Liver (tissue), 3 donors: ENCODE results near the gene TMPRSS11A.

ENCODE experiments used
- EGR1 ChIP-seq, 2 donors: IDR thresholded peaks; 2 replicates each; pipeline ENCODE4 v1.6.1; 2016 to 2018; ENCODE audit warnings: antibody characterized with exemption in 2 of 2, low read depth in 2 of 2
- GABPA ChIP-seq, 2 donors: IDR thresholded peaks in 1 of 2; conservative IDR thresholded peaks in 1 of 2; 2 replicates each; pipeline ENCODE4 v1.6.1; 2016; ENCODE audit warnings: antibody characterized with exemption in 2 of 2, mild to moderate bottlenecking in 1 of 2, moderate library complexity in 1 of 2
- JUND ChIP-seq, 2 donors: IDR thresholded peaks; 2 replicates each; pipeline ENCODE4 v1.6.1; 2016; ENCODE audit warnings: antibody characterized with exemption in 2 of 2
- MAX ChIP-seq: IDR thresholded peaks from 2 replicates; pipeline ENCODE4 v1.6.1; 2016; ENCODE audit warnings: antibody characterized with exemption
- NR2F2 ChIP-seq: IDR thresholded peaks from 2 replicates; pipeline ENCODE4 v1.6.1; 2016; ENCODE audit warnings: antibody characterized with exemption
- REST ChIP-seq: IDR thresholded peaks from 2 replicates; pipeline ENCODE4 v1.6.1; 2016; ENCODE audit warnings: antibody characterized with exemption, mild to moderate bottlenecking
- SP1 ChIP-seq: IDR thresholded peaks from 2 replicates; pipeline ENCODE4 v1.6.1; 2018; ENCODE audit warnings: antibody characterized with exemption, mild to moderate bottlenecking
- TAF1 ChIP-seq: conservative IDR thresholded peaks from 2 replicates; pipeline ENCODE4 v1.6.1; 2016; ENCODE audit warnings: antibody characterized with exemption, mild to moderate bottlenecking
- TF ChIP-seq, protein P1 (sequence below): fragments of 150-350 bp; IDR thresholded peaks from 2 replicates; pipeline ENCODE4 v1.5.1; 2017; ENCODE audit warnings: improper control_type of control experiment, low read depth, low read length; ENCODE audit not compliant: missing input control
- donor health status: healthy.
- donor health status: healthy.

- TF ChIP-seq, protein P1, sequence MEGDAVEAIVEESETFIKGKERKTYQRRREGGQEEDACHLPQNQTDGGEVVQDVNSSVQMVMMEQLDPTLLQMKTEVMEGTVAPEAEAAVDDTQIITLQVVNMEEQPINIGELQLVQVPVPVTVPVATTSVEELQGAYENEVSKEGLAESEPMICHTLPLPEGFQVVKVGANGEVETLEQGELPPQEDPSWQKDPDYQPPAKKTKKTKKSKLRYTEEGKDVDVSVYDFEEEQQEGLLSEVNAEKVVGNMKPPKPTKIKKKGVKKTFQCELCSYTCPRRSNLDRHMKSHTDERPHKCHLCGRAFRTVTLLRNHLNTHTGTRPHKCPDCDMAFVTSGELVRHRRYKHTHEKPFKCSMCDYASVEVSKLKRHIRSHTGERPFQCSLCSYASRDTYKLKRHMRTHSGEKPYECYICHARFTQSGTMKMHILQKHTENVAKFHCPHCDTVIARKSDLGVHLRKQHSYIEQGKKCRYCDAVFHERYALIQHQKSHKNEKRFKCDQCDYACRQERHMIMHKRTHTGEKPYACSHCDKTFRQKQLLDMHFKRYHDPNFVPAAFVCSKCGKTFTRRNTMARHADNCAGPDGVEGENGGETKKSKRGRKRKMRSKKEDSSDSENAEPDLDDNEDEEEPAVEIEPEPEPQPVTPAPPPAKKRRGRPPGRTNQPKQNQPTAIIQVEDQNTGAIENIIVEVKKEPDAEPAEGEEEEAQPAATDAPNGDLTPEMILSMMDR, result no peak
- TF ChIP-seq REST (no peak), TAF1 (no peak), NR2F2 (no peak), SP1 (no peak), MAX (no peak), GABPA (IDR thresholded peaks at IDR 0.05 in 1 of 2, conservative IDR thresholded peaks at IDR 0.05 in 1 of 2) (no peak), JUND (IDR thresholded peaks at IDR 0.05) (no peak), EGR1 (IDR thresholded peaks at IDR 0.05; ENCODE audit: low read depth in 2 of 2) (no peak)
These were observed 70.4 kb downstream of the TMPRSS11A start for GRCh38 chr4:67892905-67893304.
